HG03108 (cell line): ENCODE data around the gene MAGI1.

ENCODE experiments used
- ATAC-seq: cut with Tn5 transposase; IDR thresholded peaks from one replicate; pipeline ENCODE4 v1.9.1; 2021; ENCODE audit warnings: moderate library complexity; ENCODE audit not compliant: unreplicated experiment

The MAGI1 gene

GRCh38 chr3:65850261-65850660 lies 188.5 kb downstream of the MAGI1 start:
- ATAC-seq, result no peak

DNA sequence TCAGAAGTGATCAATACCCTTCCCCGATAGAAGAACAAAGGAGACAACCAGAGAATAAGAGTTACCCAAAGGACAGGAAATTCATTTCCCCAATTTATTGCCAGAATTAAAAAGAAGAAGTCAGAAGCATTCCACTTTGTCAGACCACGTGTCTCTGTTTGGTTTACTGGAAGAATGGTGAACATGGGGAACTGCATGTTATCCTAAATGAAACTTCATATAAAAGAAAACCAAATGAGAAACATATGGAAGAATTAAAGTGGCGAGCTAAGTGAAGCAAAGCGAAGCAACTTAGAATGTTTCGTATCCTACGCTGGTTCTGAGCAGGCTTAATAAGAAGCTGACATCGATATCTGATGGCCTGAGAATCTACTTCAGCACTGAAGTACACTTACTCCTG lies 190.7 kb downstream of the MAGI1 start:
- no peak for ATAC-seq

DNA sequence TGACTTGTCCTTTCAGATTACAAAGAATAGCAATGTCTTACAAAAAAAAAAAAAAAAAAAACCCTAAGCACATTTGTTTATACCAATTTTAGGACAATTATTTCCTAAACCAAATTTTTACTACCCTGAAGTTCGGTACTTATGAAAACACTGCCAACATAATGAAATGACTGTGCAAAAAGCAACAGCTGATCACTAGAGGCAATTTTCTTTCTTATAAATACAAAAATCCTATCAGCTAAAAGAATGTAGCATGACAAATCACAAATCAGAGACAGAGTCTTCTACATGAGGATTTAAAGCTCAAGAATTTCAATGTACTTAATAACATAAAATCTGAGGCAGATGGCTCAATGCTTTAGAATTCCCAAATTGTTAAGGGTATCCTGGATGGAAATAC lies 191.8 kb downstream of the MAGI1 start:
- ATAC-seq, result no peak

DNA sequence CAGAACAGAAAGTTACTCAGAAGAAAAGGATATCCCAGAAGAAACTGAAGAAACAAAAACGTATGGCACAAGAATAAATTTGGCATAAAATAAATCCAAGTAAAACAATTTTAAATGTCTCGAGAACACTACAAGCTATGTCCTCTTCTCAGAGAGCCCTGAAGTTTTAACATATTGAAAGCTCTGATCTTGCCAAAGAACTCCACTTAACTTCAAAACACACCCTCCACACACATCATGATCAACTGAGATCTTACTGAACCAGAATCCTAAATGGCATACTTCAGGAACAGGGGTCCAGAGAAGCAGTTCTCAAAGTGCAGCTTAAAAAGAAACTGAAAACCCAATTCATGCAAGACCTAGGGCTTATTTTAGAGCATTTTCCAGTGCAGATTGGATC lies 194.3 kb downstream of the MAGI1 start:
- ATAC-seq, result no peak

DNA sequence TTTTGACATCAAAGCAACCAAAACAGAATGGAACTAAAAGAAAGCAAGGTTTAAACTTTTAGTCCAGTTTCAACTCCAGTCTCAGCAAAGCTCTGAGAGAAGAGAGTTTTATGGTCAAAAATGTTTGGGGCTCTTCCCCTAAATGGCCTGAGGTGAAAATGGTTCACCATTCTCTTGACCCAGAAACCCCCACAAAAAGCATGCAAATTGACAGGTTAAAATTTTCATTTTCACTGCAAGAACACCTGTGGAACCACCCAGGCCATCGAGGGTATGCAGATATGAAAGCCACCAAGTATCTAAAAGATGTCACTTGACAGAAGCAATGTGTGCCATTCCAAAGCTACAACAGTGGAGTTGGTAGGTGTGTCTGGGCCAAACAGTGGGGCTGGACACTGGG lies 195.0 kb downstream of the MAGI1 start:
- ATAC-seq, result no peak

DNA sequence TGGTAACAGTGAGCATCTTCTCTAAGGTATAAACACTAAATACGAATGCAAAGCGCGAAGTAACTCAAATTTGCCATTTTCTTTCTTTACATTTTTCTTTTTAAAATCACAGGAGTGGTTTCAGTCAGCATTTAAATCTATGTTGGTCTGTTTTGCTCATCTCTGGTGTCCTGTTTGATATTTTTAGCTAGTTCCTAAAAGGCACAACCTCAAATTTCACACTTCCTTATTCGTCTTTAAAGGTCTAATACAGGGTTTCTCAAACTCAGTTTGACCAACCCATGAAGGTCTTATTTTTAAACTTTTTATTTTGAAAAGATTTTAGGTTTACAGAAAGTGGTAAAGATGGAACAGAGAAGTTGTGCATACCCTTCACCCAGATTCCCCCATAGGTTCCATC lies 201.1 kb downstream of the MAGI1 start:
- no peak for ATAC-seq

DNA sequence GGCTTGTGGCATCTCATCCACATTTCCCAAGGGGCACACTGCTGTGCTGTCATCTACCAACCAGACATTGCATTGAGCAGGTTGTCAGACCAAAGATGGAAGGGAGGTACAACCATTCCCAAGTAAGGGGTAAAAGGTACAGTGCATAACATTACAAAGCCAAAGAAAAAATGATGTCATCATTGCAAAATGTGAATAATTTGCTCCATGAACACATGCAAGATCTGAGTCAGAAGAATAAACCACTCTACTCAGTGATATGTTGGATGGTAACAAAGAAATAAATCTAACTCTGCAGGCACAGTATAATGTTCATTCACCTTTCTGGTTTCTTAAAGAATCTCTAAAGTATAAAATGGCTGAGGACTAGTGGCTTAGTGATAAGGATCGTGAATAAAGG lies 202.7 kb downstream of the MAGI1 start:
- no peak for ATAC-seq

- no peak for ATAC-seq
Measured at GRCh38 chr3:65833761-65834505, 204.8 kb downstream of the MAGI1 start.

GRCh38 chr3:65831733-65832425 lies 206.8 kb downstream of the MAGI1 start:
- no peak for ATAC-seq

DNA sequence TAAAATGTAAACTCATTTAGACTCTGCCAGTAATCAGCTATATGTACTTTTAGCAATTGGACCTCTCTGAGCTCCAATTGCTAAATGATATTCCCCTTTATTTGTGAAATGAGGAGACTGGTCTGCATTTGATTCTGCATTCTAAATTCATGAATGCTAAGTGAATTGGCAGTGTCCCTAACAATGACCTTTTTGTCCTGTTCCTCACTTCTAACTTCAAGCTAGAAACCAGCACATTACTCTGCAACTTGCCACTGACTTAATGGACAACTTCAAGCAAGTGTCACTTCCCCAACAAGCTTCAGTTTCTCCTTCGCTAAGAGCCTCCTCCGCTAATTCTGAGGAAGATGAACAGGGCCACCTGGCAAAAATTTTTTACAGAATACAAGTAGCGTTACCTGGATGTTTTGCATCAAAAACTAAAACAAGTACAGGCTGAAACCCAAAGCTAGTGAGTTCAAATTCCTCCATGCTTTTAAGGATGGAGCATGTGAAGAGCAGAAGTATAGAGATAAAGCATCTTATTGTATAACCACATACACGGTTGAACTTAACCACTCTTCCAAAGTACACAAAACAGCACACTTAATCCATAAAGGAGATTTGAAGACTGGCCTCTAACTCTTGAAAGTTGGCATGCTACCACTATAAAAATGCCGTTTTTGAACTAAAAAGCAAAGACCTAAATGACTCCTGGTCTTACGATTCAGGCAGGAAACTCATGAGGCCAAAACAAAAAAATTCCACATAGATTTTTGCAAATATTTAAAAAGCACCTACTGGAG lies 207.6 kb downstream of the MAGI1 start:
- no peak for ATAC-seq

DNA sequence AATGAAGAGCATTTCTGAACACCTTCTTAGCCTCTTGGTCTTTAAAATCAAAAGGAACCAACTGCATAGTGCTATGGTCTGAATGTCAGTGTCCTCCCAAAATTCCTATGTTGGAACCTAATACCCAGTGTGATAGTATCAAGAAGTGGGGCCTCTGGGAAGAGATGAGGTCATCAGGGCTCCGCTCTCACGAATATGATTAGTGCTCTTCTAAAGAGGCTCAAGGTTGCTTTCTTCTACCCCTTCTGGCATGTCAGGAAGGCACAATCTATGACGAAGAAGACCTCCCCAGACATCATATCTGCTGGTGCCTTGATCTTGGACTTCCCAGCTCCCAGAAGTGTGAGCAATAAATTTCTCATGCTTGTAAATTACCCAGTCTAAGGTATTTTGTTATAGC lies 209.5 kb downstream of the MAGI1 start:
- no peak for ATAC-seq

DNA sequence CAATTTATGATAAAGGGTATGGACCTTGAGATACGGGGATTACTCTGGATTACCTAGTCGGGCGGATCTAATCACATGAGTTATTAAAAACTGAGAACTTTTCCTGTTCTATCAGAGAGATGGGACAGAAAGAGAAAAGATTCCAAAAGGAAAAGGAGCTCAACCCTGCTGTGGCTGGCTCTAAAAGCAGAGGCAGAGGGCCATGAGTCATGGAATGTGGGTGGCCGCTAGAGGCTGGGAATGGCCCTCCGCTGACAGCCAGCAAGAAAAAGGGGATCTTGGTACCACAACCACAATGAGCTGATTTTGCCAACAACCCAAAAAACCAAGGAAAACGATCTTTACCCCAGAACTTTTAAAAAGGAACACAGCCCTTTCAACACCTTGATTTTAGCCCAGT lies 210.0 kb downstream of the MAGI1 start:
- no peak for ATAC-seq

DNA sequence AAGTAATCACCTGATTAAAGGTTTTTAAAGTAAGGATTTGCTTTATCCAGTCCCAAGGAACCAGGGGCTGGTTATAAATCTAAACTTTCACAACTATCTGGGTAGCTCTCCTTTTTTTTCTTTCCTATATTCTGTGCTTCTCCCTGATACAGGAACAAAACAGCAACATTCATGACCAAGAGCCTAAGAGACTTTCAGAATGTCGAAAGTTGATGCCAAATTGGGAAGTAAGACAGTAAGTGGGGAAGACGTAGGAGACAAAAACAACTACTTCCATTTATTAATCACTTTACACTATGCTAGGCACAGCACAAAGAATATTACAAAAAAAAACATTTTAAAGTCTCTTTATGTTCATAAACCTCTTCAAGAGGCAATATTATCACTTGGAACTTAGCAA lies 211.6 kb downstream of the MAGI1 start:
- ATAC-seq, result no peak

DNA sequence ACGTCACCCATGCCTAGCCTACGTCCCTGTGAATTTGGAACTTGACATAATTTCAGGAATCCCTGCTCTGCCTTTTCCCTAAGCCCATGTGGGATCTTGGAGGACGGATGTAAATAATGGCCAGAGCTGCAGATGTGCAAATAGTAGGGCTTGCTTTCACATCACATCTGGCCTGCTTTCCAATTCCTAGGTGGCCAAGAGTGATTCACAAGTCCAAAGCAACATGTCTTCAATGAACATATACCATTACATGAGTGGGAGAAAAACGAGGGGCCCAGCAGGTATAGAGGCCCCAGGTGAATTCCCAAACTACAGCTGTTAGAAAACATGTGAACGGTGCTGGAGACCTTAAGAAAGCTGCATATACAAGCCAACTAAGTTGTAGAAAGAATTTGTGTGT lies 214.6 kb downstream of the MAGI1 start:
- ATAC-seq, result no peak

DNA sequence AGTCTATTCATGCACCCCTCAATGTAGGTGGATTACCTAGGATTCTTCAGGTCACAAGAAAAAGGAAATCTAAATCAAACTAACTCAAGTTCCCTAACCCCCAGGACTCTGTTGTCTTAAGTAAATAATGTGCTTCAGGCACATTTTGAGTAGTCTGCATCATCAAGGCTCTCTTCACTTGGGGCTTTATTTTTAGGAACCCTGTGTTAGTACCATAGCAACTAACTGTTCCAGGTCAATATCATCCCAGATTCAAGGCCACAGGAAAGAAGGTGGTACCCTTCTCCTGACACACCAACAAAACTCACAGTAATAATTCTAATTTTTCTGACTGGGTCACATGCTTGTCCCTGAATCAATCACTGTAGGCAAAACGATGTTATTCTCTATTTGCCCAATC lies 218.1 kb downstream of the MAGI1 start:
- no peak for ATAC-seq

DNA sequence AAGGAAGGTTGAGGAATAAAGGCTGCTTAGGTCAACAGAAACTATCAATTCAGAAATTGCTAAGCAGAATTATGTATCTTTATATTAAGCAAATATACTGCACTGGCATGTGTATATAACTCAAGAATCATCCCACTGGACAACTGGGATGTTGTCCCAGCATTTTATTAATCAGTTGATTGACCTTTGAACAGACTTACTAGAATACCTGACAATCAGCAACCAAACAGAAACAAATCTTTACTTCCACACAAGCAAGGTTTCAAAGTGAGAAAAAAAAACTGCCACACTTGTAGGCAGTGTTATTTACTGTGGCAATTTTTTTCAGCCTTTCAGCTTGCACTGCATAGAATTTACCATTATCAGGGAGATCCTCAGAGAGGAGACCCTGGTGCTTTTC lies 218.8 kb downstream of the MAGI1 start:
- ATAC-seq, result no peak

GRCh38 chr3:65817553-65818126 lies 221.1 kb downstream of the MAGI1 start:
- ATAC-seq, result no peak

DNA sequence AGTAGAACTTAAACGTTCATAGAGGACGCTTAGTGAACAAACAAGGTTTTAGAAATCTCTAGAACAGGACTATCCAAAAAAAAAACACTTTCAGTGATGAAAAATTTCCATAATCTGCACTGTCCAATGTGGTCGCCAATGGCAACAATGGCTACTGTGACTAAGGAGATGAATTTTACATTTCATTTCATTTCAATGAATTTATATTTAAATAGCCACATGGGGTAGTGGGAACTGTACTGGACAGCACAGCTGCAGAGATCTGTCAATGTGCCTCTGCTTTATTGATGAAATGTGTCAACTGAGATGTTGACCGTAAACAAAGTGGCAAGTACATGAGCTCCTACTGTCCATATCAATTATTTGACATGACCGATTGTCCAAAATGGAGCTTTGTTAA lies 222.5 kb downstream of the MAGI1 start:
- ATAC-seq, result no peak

- ATAC-seq, result no peak
Measured at GRCh38 chr3:65814845-65815578, 223.7 kb downstream of the MAGI1 start.

- ATAC-seq, result no peak
Measured at GRCh38 chr3:65811892-65812291, 226.8 kb downstream of the MAGI1 start.
